ENCODE measurements around the gene TSC1. TPM values are rescaled to one million over a fixed set of nuclear protein-coding genes. Genes with fewer than 3 reads are reported as not detected.

Gene TSC1
- total RNA-seq, 1 experiment from 2014 or later, result 16.5 TPM

DNA sequence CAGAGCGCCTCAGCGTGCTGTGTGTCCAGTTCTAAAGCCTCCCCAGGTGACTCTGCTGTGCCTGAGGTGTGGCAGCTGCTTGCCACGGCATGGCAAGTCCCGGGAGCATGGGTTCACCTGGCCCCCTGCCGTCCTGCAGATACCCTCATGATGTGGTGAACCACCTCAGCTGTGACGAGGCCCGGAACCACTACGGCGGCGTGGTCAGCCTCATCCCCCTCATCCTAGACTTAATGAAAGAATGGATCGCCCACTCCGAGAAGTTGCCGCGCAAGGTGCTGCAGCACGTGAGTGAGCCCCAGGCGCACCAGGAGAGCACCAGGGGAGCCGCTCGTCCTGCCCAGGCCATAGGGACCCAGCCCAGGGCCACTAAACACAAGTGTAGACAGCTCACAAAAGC lies 56.3 kb downstream of the TSC1 start:
- DNase-seq (ENCODE audit: low spot score), result no peak

DNA sequence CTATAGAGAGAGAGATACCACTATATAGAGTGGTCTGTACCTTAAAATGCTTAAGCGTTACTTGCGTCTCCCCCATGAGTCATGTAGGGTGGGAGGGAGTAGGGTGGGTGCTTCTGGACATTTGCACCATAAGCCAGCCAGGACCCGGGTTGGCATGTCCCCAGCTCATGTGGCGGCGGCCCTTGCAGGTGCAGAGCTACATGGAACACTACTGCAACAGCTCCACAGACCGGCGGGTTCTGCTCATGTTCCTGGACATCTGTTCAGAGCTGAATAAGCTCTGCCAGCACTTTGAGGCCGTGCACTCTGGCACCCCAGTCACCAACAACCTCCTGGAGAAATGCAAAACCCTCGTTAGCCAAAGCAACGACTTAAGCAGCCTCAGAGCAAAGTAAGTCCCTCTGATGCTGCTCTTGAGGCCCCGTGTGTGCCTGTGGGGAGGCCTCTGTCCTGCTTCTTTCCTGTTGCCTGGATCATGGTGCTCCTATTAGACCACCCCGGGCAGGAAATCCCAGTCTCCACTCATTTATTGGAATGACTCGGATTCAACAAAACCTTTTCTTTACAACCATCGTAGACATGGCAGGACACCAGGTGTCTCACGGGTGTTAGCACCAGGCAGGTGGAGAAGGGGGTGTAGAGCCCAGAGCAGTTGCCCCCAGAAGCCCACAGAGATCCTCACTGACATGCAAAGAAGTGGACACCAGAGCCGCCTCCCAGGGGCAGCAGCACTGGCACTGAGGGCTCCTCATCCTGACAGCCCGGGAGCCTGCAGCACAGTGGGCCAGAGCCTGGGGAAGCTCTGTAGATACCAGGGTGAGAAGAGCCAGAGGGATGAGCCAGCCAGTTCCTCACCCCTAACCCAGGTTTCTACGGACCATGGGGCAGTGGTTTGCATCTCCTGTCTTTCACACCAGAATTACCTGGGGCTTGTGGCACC lies 57.0 kb downstream of the TSC1 start:
- DNase-seq (ENCODE audit: low spot score), result no peak

DNA sequence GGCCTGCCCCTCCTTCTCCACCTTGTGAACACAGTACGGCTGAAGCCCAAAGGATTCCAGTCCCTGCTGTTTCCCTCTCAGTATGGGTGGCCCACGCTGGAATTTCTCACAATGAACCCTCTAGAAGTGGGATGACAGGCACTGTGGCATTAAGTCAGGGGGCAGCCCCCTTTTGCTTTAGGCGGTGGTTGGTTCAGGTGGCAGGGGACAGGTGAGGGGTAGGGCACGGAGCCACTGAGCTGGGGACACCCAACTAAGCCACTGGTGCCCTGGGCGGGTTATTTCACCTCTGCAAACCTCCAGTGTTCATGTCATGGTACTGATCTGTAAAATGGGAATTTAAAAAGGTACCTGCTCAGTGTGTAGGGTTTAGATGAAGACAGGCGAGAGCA lies 58.1 kb downstream of the TSC1 start:
- no peak for DNase-seq (ENCODE audit: low spot score)

DNA sequence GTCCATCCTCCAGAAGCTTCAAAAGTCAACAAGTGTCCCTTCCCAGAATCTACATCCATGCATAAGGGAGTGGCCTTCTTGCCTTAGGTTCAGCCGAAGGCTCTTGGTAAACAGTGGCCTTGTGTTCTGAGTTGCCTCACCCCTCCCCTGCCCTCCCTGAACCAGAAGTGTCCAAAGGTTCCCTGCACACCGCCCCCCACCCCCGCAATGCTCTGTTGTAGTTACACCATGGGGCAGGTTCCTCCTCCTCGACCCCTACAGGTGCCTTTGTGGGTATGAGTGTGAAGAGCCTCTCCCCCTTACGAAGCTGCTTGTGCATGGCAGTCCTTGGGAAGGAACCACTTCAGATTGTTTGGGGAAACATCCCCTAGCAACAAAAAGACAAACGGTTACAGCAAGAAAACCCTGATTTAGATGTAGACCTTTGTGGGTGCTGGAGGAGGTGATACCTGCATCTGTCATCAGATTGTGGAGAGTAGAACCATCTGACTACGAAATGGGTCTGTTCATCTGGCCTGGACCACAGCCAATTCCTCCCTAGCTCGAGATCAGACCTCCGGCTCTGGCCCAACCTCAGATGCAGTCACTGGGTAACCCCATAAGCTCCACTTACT lies 58.6 kb downstream of the TSC1 start:
- DNase-seq (ENCODE audit: low spot score), result peak; percentile 13

DNA sequence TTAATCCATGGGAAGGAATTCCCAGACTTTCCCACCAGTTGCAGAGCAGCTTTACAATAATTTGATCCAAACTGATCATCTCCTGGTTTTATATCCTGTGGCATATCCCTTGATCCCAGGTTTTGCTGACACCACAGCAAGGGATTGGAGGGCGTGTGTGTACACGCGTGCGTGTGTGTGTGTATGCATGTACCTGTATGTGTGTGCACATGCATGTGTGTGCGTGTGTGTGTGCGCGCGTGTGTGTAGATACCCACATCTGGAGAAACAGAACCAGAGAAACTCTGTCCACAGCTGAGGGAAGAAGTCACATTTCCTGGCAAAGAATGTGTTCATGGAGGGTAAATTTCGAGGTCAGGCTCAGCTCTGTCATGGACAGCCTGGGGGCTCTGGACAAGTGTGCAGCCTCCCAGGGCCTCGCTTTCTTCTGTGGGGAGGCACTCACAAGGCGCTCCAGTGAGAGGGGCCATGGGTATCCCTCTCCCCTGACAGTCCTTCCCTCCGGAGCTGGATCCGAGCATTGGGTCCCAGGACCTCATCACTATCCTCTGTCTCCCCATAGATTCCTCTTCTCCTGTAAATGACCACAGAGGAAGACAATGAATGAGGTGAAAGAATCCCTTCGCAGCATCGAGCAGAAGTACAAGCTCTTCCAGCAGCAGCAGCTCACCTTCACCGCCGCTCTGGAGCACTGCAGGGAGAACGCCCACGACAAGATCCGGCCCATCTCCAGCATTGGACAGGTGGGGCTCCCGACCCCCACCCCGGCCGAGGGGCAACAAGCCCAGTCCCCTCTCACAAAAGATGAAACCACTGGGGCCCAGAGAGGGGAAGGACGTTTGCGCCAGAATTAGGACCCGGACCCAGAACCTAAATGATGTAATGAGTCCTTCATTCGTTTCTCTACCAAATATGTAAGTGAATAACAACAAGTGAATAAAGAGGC lies 60.8 kb downstream of the TSC1 start:
- no peak for DNase-seq (ENCODE audit: low spot score)

DNA sequence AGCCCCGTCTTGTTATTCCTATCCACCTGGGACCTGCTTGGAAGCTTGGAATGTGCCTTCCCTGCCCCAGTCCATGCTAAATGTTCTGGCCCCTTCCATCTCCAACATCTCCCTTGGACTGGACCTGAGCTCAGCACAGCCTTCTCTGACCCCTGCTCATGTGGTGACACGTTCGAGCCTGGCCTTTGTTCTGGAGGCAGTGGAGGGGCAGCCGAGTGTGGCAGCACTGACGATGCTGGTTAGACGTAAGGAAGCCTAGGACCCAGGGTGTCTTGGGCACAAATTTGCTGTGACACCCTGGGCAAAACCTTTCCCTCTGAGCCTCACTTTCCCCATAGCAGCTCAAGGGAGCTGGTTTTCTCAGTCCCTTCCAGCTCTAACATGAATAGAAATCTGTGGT lies 61.8 kb downstream of the TSC1 start:
- no peak for DNase-seq (ENCODE audit: low spot score)

DNA sequence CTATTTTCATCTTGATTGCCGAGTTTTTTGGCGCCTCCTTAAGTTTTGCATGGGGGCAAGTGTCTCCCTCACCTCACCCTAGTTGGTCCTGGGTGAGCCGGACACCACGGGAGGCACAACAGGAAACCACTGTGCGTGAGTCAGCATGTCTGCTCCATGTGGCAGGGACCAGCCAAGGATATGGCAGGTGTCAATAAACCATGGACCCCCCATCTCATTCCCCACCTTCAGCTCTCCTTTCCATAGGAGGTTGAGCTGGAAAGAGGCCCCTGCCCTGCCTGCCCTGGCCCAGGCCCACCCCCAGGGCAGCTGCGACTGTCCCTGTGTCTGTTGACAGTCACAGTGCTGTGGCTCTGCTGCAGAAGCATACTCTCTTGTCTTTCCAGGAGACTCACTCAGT lies 62.6 kb downstream of the TSC1 start:
- no peak for DNase-seq (ENCODE audit: low spot score)

DNA sequence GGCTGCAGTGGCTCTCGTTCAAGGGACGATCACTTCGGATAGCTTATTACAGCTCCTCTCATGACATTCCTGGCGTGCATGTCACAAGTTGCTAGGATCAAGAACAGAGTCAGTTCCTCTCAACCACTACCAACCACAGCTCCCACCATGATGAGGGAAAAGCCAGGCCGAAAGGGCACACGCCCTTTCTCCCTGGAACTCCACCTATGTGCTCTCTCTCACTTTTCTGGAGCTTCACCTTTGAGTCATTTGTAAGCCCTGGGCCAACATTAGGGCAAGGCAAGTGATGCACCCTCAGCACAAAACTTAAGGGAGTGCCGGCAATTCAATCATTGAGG lies 64.1 kb downstream of the TSC1 start:
- DNase-seq (ENCODE audit: low spot score), result no peak

DNA sequence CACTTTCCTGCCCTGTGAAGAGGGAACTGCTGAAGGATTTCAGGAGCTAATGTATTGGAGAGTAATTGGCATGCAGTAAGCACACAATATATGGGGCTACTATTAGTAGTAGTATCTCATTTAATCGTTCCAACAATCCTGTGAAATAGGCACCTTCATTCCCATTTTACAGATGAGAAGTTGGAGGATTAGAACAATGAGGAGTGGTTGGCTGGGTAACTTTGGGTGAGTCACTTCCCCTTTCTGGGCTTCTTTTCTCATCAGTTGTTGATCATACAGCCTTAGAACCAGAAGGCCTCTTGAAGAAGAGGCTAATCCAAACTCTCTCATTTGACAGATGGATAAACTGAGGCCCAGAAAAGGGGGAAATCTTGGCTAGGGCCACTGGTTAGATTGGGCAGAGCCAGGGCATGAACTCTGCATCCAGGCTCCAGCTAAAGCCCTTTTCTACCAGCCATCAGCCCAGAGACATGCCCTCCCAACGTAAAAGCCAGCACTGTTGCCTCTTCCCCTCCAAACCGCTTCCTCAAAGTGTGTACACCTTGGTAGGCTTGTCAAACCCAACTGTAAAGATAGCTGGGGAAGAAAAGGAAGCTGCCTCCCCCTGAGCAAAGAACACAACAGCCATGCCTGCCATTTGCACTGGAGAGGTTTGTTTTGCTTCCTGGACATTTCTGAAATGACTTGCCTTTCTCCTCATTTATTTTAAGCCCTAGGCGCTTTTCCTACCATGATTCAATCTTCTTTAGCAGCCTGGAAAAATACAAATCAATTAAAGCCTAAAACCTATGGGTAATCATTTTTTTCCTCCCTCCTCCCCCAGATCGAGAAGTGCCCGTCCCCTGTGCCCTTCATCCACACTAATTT lies 64.7 kb downstream of the TSC1 start:
- no peak for DNase-seq (ENCODE audit: low spot score)

DNA sequence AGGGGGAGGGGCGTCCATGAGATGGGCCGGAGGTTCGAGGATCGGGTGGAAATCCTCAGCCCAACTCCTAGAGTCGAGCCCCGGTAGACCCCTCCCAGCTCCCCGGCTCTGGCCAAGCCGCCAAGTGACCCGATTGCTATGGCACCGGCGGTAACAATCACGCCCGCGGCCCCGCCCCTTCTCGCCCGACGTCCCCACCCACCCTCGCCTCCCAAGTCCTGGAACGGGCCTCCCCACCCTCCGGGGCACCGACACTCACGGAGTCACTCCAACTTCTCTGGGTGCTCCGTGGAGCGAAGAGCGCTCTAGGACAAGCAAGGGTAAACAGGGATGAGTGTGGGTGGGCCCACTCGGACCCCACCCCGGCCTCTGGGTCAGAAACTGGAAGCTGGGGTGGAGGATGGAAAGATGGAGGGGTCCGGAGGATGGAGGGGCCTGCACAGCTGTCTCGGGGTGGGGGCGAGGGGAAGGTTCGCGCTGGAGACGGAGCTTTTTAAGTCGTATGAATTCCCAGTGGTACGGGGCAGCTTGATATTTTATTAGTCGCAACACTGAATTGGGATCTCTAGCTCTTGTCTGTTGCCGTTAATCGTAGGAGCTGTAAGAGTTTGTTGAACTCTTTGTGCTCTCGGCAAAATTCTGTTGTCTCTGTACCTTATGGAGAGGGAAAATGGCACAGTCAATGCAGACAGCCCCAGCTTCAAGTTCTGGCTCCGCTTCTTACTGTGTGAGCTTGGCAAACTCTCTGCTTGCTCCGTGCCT lies 65.5 kb downstream of the TSC1 start, which contains the start of gene SPACA9:
Gene SPACA9, plus strand, starts transcription at position 204 of the 762 bp plus-strand sequence. CDS start 5,050 bp downstream, outside the sequence.
- DNase-seq (ENCODE audit: low spot score), result peak; percentile 56

DNA sequence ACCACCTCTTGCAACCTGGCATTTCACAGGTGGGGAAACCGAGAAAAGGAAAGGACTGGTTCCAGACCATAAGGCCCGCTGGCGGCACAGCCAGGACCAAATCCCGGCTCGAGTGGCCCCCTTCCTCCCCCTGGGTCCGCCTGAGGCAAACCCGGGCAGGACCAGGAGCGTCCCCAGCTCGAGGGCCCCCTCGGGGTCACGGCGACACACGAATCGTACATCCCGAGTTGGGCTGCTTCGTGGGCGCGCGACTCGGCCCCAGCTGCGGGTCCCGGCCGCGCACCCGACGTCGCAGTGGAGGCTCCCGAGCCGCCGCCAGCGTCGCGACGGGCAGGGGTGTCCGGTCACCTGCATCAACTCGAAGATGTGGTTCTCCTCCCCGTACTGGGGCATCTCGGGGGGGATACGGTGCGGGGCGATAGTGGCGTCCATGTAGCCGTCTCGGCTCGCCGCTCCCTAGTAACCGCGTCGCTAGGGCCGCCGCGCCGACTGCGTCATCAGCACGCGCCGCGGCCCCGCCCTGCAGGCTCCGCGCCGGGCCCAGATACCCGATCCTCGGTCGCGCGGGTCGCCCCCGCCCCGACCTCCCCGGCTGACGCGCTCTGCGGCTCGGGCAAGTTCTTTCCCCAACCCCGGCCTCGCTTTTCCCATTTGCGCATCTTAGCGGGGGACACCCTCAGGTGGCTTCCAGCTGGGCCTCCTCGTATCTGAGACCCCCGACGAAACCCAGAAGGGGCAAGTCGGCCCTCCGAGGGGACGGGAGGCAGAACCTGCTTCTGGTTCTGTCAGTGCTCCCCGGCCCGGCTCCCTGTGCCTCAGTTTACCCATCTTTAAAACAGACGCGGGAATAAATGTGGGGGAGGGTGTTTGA lies 66.4 kb downstream of the TSC1 start, which contains the start of gene AK8:
Gene AK8, minus strand, starts transcription at position 461 of the 871 bp plus-strand sequence. Its CDS starts 29 bp downstream, at position 432.
- DNase-seq (ENCODE audit: low spot score), result peak; percentile 67

DNA sequence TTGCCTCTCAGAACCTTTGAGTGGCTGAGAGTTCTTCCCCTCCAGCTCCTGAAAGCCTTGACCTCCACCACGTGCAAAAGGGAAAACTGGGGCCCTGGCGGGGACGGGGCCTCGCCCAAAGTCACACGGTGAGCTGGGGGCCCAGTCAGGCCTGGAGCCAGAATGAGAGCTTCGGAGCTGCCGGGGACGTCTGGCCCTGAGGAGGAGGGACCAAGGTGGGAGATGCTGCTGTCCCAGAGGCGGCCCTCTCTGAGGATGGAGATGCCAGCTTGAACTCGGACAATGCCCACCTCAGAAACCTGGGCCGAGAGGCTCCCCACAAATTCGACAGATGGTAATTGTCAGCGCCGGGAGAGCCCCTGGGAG lies 67.0 kb downstream of the TSC1 start:
- no peak for DNase-seq (ENCODE audit: low spot score)

DNA sequence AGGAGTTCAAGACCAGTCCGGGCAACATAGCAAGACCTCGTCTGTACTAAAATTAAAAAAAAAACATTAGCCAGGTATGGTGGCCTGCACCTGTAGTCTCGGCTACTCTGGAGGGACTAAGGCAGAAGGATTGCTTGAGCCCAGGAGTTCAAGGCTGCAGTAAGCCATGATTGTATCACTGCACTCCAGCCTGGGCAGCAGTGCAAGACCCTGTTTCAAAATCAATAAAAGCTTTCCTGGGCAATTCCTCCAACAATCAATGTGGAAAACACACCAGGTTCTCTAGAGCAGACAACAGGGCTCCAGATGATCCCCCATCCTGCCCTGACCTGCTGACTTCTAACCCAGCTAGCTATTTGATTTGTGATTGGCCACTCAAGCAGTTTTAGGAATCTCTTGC lies 67.6 kb downstream of the TSC1 start:
- no peak for DNase-seq (ENCODE audit: low spot score)

DNA sequence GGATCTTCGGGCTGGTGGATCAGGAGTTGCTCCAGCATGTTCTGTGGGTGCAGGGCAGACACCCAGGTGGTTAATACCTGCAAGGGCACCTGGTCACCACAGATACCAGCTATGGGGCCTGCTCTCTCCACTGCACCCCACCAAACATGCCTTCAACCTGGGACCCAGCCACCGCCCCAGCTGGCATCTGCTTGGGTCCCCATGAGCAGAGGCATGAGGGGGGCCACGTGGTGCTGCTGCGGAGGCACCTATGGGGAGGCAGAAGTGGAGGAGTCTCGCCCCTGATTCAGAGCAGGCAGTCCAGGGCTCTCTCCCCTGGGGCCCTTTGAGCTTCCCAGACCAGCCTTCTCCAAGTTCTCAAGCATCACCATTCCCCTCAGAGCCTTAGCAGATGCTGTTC lies 69.3 kb downstream of the TSC1 start:
- no peak for DNase-seq (ENCODE audit: low spot score)

DNA sequence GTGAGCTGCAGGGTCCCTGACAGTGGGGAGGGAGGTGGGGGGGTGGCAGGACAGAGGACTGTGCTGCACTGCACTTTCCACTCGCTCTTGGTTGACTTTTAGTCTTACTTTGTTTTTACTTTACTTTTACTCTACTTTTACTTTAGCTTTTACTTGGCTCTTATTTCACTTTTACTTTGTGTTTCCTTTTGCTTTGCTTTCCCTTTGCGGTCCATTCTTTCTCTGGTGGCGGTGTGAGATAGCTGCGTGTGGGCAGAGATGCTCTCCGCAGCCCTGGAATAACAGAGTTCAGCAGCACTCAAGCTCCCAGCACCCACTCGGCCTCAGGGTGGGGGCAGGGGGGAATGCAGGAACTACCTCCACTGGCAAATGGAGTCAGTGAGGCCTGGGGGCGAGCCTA lies 71.0 kb downstream of the TSC1 start:
- no peak for DNase-seq (ENCODE audit: low spot score)

DNA sequence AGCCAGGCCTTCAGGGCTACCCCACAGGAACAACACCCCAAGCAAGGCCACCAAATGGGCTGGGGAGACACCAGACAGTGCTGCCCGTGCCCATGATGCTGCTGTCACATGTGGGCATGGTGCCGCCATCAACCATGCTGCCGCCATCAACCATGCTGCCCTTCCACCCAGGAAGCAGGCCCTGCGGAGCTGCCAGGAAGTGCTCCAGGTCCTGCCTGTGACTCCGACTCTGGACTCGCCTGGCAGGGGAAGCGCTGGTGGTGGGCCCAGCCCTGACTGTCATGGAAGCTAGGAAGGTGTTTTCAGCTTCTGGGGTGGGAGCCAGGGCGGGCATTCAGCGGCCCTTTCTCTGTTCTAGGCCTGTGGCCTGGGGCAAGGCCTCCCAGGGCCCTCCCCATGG lies 75.2 kb downstream of the TSC1 start:
- no peak for DNase-seq (ENCODE audit: low spot score)

DNA sequence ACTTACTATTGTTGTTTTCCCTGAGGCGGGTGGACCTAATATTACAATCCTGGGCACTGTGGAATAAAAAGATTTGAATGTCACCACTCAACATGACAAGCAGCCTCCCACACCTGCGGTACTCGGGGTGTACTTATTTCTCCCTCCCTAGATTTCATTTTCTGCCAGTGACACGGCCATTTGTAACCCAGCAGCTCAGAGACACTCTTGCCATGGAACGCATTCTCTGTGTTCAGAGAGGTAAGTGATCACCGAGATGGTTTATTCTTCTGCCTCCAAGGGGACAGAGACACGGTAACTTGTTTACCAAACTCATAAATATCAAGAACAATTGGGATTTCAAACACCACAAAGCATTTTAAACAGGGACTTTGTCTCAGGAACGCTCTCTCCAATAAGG lies 77.5 kb downstream of the TSC1 start:
- no peak for DNase-seq (ENCODE audit: low spot score)

DNA sequence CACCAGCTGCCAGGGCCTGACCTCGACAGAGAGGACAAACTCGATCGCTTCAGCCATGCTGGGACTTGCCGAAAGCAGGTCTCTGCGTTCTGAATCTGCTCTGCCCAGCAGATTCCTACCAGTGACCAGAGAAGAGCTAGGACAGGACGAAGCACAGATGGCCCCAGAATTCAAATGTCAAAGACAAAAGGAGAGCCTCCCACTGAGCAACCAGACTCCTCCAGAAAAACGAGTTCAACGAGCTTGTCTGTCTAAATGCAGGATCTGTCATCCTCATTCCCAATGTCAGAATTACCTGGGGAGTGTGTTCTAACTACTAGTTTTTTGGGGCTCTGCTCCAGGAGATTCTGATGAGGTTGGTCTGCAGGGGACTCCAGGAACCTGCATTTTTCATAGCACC lies 79.7 kb downstream of the TSC1 start:
- DNase-seq (ENCODE audit: low spot score), result no peak

DNA sequence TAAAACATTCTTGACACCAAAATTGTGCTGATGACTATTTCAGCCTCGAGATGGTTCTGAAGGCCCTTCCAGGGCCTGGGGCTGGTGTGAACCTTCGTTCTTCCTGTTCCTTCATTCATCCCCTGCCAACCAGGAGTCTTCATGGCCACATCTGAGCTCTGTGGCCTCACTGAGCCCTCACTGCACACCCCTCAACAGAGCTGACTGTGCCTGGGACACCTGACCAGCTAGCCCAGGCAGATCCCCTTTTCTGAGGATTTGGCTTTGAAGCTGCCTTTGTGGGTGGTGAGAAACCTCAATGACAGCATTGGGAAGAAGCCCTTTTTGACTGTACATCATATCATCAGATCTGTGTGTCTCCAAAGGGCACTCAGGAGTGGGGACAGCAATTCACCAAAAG lies 80.1 kb downstream of the TSC1 start:
- DNase-seq (ENCODE audit: low spot score), result no peak

Data from HT-29 (cell line).